Suprapubic skin (tissue), 4 donors: Measurements from ENCODE around the gene VCP. TPM values are rescaled to one million over a fixed set of nuclear protein-coding genes. Genes with fewer than 3 reads are reported as not detected.

Experiments
- DNase-seq, 2 donors: peaks; one replicate each; pipeline ENCODE4 v3.0.0-alpha.2; 2019; ENCODE audit warnings: low spot score in 2 of 2
- H3K27ac ChIP-seq: fragments of 200-600 bp; sonication (generic); one replicate; pipeline ENCODE4 v1.5.1; 2019
- H3K27me3 ChIP-seq: fragments of 200-600 bp; sonication (generic); one replicate; pipeline ENCODE4 v1.5.1; 2019
- H3K36me3 ChIP-seq: fragments of 200-600 bp; sonication (generic); one replicate; pipeline ENCODE4 v1.5.1; 2019
- H3K4me1 ChIP-seq: fragments of 200-600 bp; sonication (generic); one replicate; pipeline ENCODE4 v1.5.1; 2019
- H3K4me3 ChIP-seq: fragments of 200-600 bp; sonication (generic); one replicate; pipeline ENCODE4 v1.5.1; 2019; ENCODE audit warnings: mild to moderate bottlenecking
- H3K9me3 ChIP-seq: fragments of 200-600 bp; sonication (generic); one replicate; pipeline ENCODE4 v1.5.1; 2019
- CTCF ChIP-seq, 2 donors: fragments of 200-600 bp in 1 of 2; fragments of 450-650 bp in 1 of 2; sonication (generic) in 1 of 2; IDR thresholded peaks; one replicate each; pipeline ENCODE4 v1.5.1; 2016 to 2019; ENCODE audit warnings: antibody characterized with exemption in 2 of 2, mild to moderate bottlenecking in 1 of 2, moderate library complexity in 1 of 2
- EP300 ChIP-seq: sonication (generic); formaldehyde crosslinking; IDR thresholded peaks from one replicate; pipeline ENCODE4 v1.6.1; 2017; ENCODE audit warnings: antibody characterized with exemption
- POLR2A ChIP-seq, 2 donors: fragments of 450-650 bp; IDR thresholded peaks; one replicate each; pipeline ENCODE4 v1.6.1; 2017; ENCODE audit warnings: antibody characterized with exemption in 2 of 2, mild to moderate bottlenecking in 2 of 2, moderate library complexity in 2 of 2
- POLR2AphosphoS5 ChIP-seq, 3 donors: sonication (generic); formaldehyde crosslinking; IDR thresholded peaks; one replicate each; pipeline ENCODE4 v1.6.1; 2017; ENCODE audit warnings: antibody characterized with exemption in 3 of 3
- WGBS: methylation state at CpG from one replicate; pipeline ENCODE4 v1.1.5; 2018; 5-methylcytosine and 5-hydroxymethylcytosine counted together
- total RNA-seq, 4 donors: library from RNA; depleted of rRNA; stranded (reverse); fragments of >200 nt; gene quantifications; one replicate each; pipeline ENCODE4 v1.1.0, GENCODE V29; 2016

Gene VCP
- total RNA-seq, 4 donors from 2014 or later, result 128 to 187 (median 159) TPM

GRCh38 chr9:35076848-35077247 is 4.4 kb upstream of the VCP start:
- 100% methylated on average over 4 of the region's 4 CpGs for WGBS

GRCh38 chr9:35075358-35075757 is 2.9 kb upstream of the VCP start:
- Histone ChIP-seq H3K27ac (no peak overlapping the region), H3K36me3 (no peaks in the 10 kb centered on the region), H3K27me3 (no peaks in the 10 kb centered on the region), H3K4me3 (no peak overlapping the region), H3K9me3 (no peaks in the 10 kb centered on the region), H3K4me1 (peaks cover 29% of the 10 kb centered on the region)
- 85% methylated on average over 4 of the region's 4 CpGs for WGBS
- TF ChIP-seq POLR2AphosphoS5 (IDR thresholded peaks at IDR 0.05), result no peak
- TF ChIP-seq CTCF (IDR thresholded peaks at IDR 0.05), result no peak
- no peak for TF ChIP-seq EP300
- no peak for TF ChIP-seq POLR2A (IDR thresholded peaks at IDR 0.05)
- no peak for DNase-seq

More at GRCh38 chr9:35076848-35077247, 4.4 kb upstream of the VCP start:
- no peak for TF ChIP-seq CTCF (IDR thresholded peaks at IDR 0.05)
- no peak for TF ChIP-seq POLR2A (IDR thresholded peaks at IDR 0.05)
- TF ChIP-seq EP300, result no peak
- TF ChIP-seq POLR2AphosphoS5 (IDR thresholded peaks at IDR 0.05), result no peak
- peaks cover 26% of the 10 kb centered on the region for H3K4me1 ChIP-seq
- H3K9me3 ChIP-seq, result no peaks in the 10 kb centered on the region
- no peak for DNase-seq
- H3K27me3 ChIP-seq, result no peaks in the 10 kb centered on the region
- no peak overlapping the region for H3K27ac ChIP-seq
- no peak overlapping the region for H3K4me3 ChIP-seq
- H3K36me3 ChIP-seq, result no peaks in the 10 kb centered on the region

- no peak for DNase-seq
- 96% methylated on average over 8 of the region's 8 CpGs for WGBS
- Histone ChIP-seq H3K36me3 (no peaks in the 10 kb centered on the region), H3K27ac (no peak overlapping the region), H3K4me1 (peaks cover 34% of the 10 kb centered on the region), H3K9me3 (no peaks in the 10 kb centered on the region), H3K27me3 (no peaks in the 10 kb centered on the region), H3K4me3 (no peak overlapping the region)
- TF ChIP-seq CTCF (IDR thresholded peaks at IDR 0.05), result no peak
- no peak for TF ChIP-seq POLR2AphosphoS5 (IDR thresholded peaks at IDR 0.05)
- TF ChIP-seq POLR2A (IDR thresholded peaks at IDR 0.05), result no peak
These were observed 2.4 kb upstream of the VCP start for GRCh38 chr9:35074791-35075190.

- no peak for TF ChIP-seq POLR2A (IDR thresholded peaks at IDR 0.05)
- TF ChIP-seq EP300, result no peak
- TF ChIP-seq POLR2AphosphoS5 (IDR thresholded peaks at IDR 0.05), result no peak
- TF ChIP-seq CTCF (IDR thresholded peaks at IDR 0.05), result no peak
- Histone ChIP-seq H3K4me1 (peaks cover 35% of the 10 kb centered on the region), H3K27me3 (no peaks in the 10 kb centered on the region), H3K36me3 (no peaks in the 10 kb centered on the region), H3K9me3 (no peaks in the 10 kb centered on the region), H3K4me3 (no peak overlapping the region), H3K27ac (no peak overlapping the region)
- 93% methylated on average over 6 of the region's 6 CpGs for WGBS
- no peak for DNase-seq
These were observed 1.7 kb upstream of the VCP start for GRCh38 chr9:35074141-35074540.

- no peaks in the 10 kb centered on the region for H3K9me3 ChIP-seq
- no peaks in the 10 kb centered on the region for H3K36me3 ChIP-seq
- no peak overlapping the region for H3K4me3 ChIP-seq
- no peaks in the 10 kb centered on the region for H3K27me3 ChIP-seq
- no peak for DNase-seq
- no peak for TF ChIP-seq EP300
- TF ChIP-seq CTCF (IDR thresholded peaks at IDR 0.05), result no peak
- no peak for TF ChIP-seq POLR2AphosphoS5 (IDR thresholded peaks at IDR 0.05)
- TF ChIP-seq POLR2A (IDR thresholded peaks at IDR 0.05), result no peak
- peaks cover 35% of the 10 kb centered on the region for H3K4me1 ChIP-seq
- WGBS, result 92% methylated on average over 2 of the region's 2 CpGs
- no peak overlapping the region for H3K27ac ChIP-seq
These were observed 821 bp upstream of the VCP start for GRCh38 chr9:35073279-35073612.
